ENCODE measurements around the gene CHI3L1. TPM values are rescaled to one million over a fixed set of nuclear protein-coding genes. Genes with fewer than 3 reads are reported as not detected.

The CHI3L1 gene
- total RNA-seq, 4 donors from 2014 or later, result 6.2 to 28.2 (median 21.2) TPM; not detected in 1

DNA sequence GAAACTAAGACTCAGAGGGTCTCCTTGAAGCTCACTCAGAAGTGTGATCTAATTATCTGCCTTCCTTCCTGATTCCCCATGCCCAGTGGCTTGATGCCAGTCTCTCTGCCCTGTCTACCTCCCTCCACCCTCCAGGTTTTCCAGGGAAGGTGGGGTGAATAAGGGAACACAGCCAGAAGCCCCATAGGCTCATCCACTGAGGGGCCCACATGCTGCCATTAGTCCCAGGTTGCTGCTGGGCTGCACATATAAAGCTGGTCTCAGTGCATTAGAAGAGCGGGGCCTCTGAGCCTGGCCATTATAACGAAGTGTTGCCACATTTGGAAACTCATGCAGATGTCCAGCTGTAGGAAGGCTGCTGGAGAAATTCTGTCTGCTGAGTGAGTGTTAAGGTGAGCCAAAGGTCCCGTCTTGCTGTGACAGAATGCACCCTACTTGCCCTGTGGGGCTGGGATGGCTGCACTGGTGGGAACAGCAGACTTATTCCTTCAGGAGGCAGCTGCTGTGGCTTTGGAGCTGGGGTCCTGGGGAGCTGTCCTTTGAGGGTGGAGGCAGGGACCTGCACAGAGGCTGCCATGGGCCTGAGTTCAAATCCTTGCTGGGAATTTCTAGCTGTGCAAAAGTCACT is 56.0 kb downstream of the CHI3L1 start:
- H3K36me3 ChIP-seq, result no peaks in the 10 kb centered on the region
- H3K27me3 ChIP-seq, result no peaks in the 10 kb centered on the region
- no peak for DNase-seq
- no peak for TF ChIP-seq POLR2A (IDR thresholded peaks at IDR 0.05)
- H3K4me1 ChIP-seq, result peaks cover 3 to 13% of the 10 kb centered on the region in 2 donors
- intact Hi-C loops (cut with DNase I; ENCODE audit: low total_unique reads), result no loop called here
- H3K4me3 ChIP-seq, result no peak overlapping the region
- no peak overlapping the region for H3K27ac ChIP-seq
- H3K9me3 ChIP-seq, result no peaks in the 10 kb centered on the region

DNA sequence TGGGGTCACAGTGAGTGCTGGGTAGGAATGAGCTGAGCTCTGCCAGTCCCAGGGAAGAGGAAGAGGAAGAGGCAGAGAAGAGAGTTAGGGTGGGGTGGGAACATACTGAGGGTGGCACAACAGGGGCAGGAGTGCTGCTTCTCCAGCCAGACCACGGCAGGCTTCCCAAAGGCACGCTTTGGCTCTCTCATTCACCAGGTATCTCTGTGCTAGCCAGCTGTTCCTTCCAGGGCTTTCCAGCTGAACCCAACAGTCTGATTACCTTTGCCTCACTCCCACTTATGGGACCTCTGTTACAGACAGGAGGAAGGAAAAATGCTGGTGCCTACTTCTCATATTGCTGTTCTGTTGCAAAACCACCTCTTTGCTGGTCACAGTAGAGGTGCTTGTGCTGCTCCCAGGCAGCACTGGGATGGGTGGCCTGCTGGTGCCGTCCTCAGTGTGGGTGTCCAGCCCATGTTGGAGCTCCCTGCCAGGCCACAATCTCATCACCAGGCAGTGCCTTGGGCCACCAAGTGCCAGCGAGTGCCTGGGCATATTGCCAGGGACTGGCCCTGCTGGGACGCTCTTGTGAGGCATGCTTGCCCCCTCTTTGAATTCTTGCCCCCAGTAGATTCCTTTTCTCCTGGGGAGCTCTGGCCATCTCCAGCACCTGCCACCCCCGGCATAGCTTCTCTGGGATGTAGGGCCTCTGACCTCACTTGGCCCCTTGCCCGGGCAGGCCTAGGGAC is 56.8 kb downstream of the CHI3L1 start:
- Histone ChIP-seq H3K36me3 (no peaks in the 10 kb centered on the region), H3K27ac (no peak overlapping the region), H3K4me3 (no peak overlapping the region), H3K27me3 (no peaks in the 10 kb centered on the region), H3K4me1 (peaks cover 3 to 13% of the 10 kb centered on the region in 2 donors), H3K9me3 (no peaks in the 10 kb centered on the region)
- TF ChIP-seq POLR2A (IDR thresholded peaks at IDR 0.05) (no peak), CTCF (IDR thresholded peaks at IDR 0.05) (no peak)
- intact Hi-C loops (cut with DNase I; ENCODE audit: low total_unique reads), result no loop called here
- no peak for DNase-seq

Other genes starting within 250 kb of the CHI3L1 start
- gene ADIPOR1, start 228.4 kb downstream of the CHI3L1 start, total RNA-seq, result 10 to 100 TPM; 38.7 to 53.8 (median 47.9) TPM
- gene CYB5R1, start 219.4 kb downstream of the CHI3L1 start, total RNA-seq, result 100 to 1,000 TPM in 1 of 4 donors, 10 to 100 TPM in 3; 25.6 to 110 (median 45.8) TPM
- gene TMEM183A, start 179.3 kb downstream of the CHI3L1 start, total RNA-seq, result 100 to 1,000 TPM in 1 of 4 donors, 10 to 100 TPM in 3; 25.9 to 109 (median 68.1) TPM
- gene PPFIA4, start 160.2 kb downstream of the CHI3L1 start, total RNA-seq, result 1 to 10 TPM in 2 of 4 donors, under 1 TPM in 1, not detected in 1; 0.26 to 7.6 (median 6.5) TPM
- gene MYOG, start 100.7 kb downstream of the CHI3L1 start, total RNA-seq, result not detected
- gene ADORA1, start 59.0 kb downstream of the CHI3L1 start, total RNA-seq, result 1 to 10 TPM in 2 of 4 donors, not detected in 2; 3.0 TPM
- under 1 TPM in 1 of 4 donors, not detected in 3; 0.64 TPM for gene MYBPH, start 10.9 kb downstream of the CHI3L1 start, total RNA-seq
- under 1 TPM in 2 of 4 donors, not detected in 2; 0.07 to 0.77 TPM for gene CHIT1, start 43.0 kb upstream of the CHI3L1 start, total RNA-seq
- 10 to 100 TPM; 14.6 to 95.9 (median 56.5) TPM for gene BTG2, start 118.8 kb upstream of the CHI3L1 start, total RNA-seq
- 100 to 1,000 TPM in 1 of 4 donors, 10 to 100 TPM in 3; 41.8 to 119 (median 82.7) TPM for gene FMOD, start 164.4 kb upstream of the CHI3L1 start, total RNA-seq